Endothelial cell of umbilical vein (primary cell): ENCODE results near the gene MAPK4. TPM values are rescaled to one million over a fixed set of nuclear protein-coding genes. Genes with fewer than 3 reads are reported as not detected.

Experiments
- BruUV-seq: library from RNA; stranded (reverse); fragments of 400-500 nt; replicated peaks from 2 replicates; lab custom pipeline; 2021; lab: Mats Ljungman, UMichigan
- CTCF ChIA-PET: fragments of 300-600, 350-600 bp; sonication (Branson Sonifier 250); formaldehyde crosslinking; loops from one replicate; lab custom pipeline; 2021; ENCODE audit warnings: antibody characterized with exemption, inconsistent platforms; lab: Charles Lee
- POLR2A ChIA-PET: fragments of 300-600, 350-600 bp; sonication (Branson Sonifier 250); formaldehyde crosslinking; loops from one replicate; lab custom pipeline; 2021; ENCODE audit warnings: antibody characterized with exemption, inconsistent platforms; lab: Charles Lee
- DNase-seq: peaks from one replicate; pipeline ENCODE4 v3.0.0-alpha.2; 2011; ENCODE audit warnings: low read depth, low spot score
- FAIRE-seq: peaks from 2 replicates; lab custom pipeline; 2011; peaks lifted over from hg19 to GRCh38; lab: Jason Lieb, UNC
- H2AFZ ChIP-seq: 2 replicates; pipeline ENCODE4 v1.6.0; 2012; ENCODE audit warnings: low read depth, low read length, control low read depth, inconsistent platforms
- H3K27ac ChIP-seq: 2 replicates; pipeline ENCODE4 v1.5.1; 2011; ENCODE audit warnings: low read depth, mild to moderate bottlenecking, control low read depth, low read length, moderate library complexity; ENCODE audit not compliant: insufficient read depth
- H3K27me3 ChIP-seq, 2 experiments: 2 replicates each; pipeline versions ENCODE4 v1.6.0 to v1.6.1; 2011; ENCODE audit warnings: low read length in 2 of 2, mixed read lengths in 1 of 2; ENCODE audit not compliant: control insufficient read depth in 2 of 2, insufficient read depth in 2 of 2
- H3K36me3 ChIP-seq, 2 experiments: 2 replicates in 1 of 2; 3 replicates in 1 of 2; pipeline ENCODE4 v1.5.1; 2011; ENCODE audit warnings: low read length in 2 of 2, mild to moderate bottlenecking in 1 of 2, moderate library complexity in 1 of 2; ENCODE audit not compliant: control insufficient read depth in 2 of 2, insufficient read depth in 2 of 2; ENCODE audit errors: extremely low read depth in 1 of 2
- H3K4me1 ChIP-seq: 3 replicates; pipeline ENCODE4 v1.5.1; 2011; ENCODE audit warnings: mild to moderate bottlenecking, low read length; ENCODE audit not compliant: control insufficient read depth, insufficient read depth; ENCODE audit errors: extremely low read depth
- H3K4me2 ChIP-seq: 2 replicates; pipeline ENCODE4 v1.6.1; 2011; ENCODE audit warnings: low read length, control low read depth, mixed read lengths; ENCODE audit not compliant: insufficient read depth
- H3K4me3 ChIP-seq, 3 experiments: fragments of 200-600 bp in 1 of 3; sonication (generic), shearing (Covaris generic) in 1 of 3; replicated peaks in 1 of 3; 2 replicates each; pipeline ENCODE4 v1.5.1; 2011 to 2016; ENCODE audit warnings: control low read depth in 3 of 3, low read length in 3 of 3, mild to moderate bottlenecking in 2 of 3, inconsistent platforms in 1 of 3, low read depth in 1 of 3, moderate library complexity in 1 of 3; ENCODE audit not compliant: insufficient read depth in 1 of 3
- H3K79me2 ChIP-seq: 2 replicates; pipeline ENCODE4 v1.6.0; 2012; ENCODE audit warnings: low read length, inconsistent platforms; ENCODE audit not compliant: control insufficient read depth, insufficient read depth
- H3K9ac ChIP-seq: replicated peaks from 2 replicates; pipeline ENCODE3; 2011; ENCODE audit warnings: low read length, control low read depth; ENCODE audit not compliant: insufficient read depth; ENCODE audit errors: extremely low read depth
- H3K9me1 ChIP-seq: replicated peaks from 3 replicates; pipeline ENCODE4 v1.6.0; 2011; ENCODE audit warnings: mild to moderate bottlenecking, low read length; ENCODE audit not compliant: control insufficient read depth, insufficient read depth; ENCODE audit errors: extremely low read depth
- H3K9me3 ChIP-seq: replicated peaks from 2 replicates; pipeline ENCODE4 v1.5.1; 2012; ENCODE audit warnings: low read length, inconsistent platforms; ENCODE audit not compliant: control insufficient read depth, insufficient read depth
- H4K20me1 ChIP-seq: replicated peaks from 2 replicates; pipeline ENCODE3; 2011; ENCODE audit warnings: mild to moderate bottlenecking, low read length; ENCODE audit not compliant: control insufficient read depth, insufficient read depth; ENCODE audit errors: extremely low read depth
- CTCF ChIP-seq, 2 donors: IDR thresholded peaks; 1 replicate in 1 of 2; 2 replicates in 1 of 2; pipeline ENCODE4 v1.5.1; 2011; ENCODE audit warnings: low read length in 2 of 2, mild to moderate bottlenecking in 2 of 2, moderate library complexity in 2 of 2, control low read depth in 1 of 2, inconsistent platforms in 1 of 2, low read depth in 1 of 2; ENCODE audit not compliant: insufficient read depth in 1 of 2; ENCODE audit errors: extremely low read depth in 1 of 2
- EZH2 ChIP-seq: IDR thresholded peaks from 2 replicates; pipeline ENCODE4 v1.6.1; 2012; ENCODE audit warnings: borderline replicate concordance, low read depth, mild to moderate bottlenecking, moderate library complexity, low read length, inconsistent platforms; ENCODE audit not compliant: severe bottlenecking
- FOS ChIP-seq: IDR thresholded peaks from 2 replicates; pipeline ENCODE4 v1.6.1; 2011; ENCODE audit warnings: mild to moderate bottlenecking, low read length, moderate library complexity, borderline replicate concordance; ENCODE audit not compliant: insufficient read depth
- GATA2 ChIP-seq: IDR thresholded peaks from 2 replicates; pipeline ENCODE4 v1.7.0; 2011; ENCODE audit warnings: low read depth, mild to moderate bottlenecking, moderate library complexity, mixed read lengths, low read length; ENCODE audit not compliant: insufficient read length, insufficient read depth
- JUN ChIP-seq: IDR thresholded peaks from 2 replicates; pipeline ENCODE4 v1.6.1; 2011; ENCODE audit warnings: borderline replicate concordance, low read depth; ENCODE audit not compliant: insufficient read length, insufficient read depth
- MYC ChIP-seq: IDR thresholded peaks from one replicate; pipeline ENCODE4 v1.6.1; 2011; ENCODE audit warnings: mild to moderate bottlenecking, low read depth, low read length
- POLR2A ChIP-seq: IDR thresholded peaks from 2 replicates; pipeline ENCODE4 v1.6.1; 2012; ENCODE audit warnings: low read depth, mild to moderate bottlenecking, control low read depth, low read length
- POLR2AphosphoS5 ChIP-seq: IDR thresholded peaks from 2 replicates; pipeline ENCODE4 v1.6.1; 2012; ENCODE audit warnings: low read depth, mild to moderate bottlenecking, control low read depth, low read length, moderate library complexity; ENCODE audit not compliant: insufficient read depth
- dilution Hi-C: fragments of 300-500 bp; cut with MboI; formaldehyde crosslinking; loops from one replicate; pipeline ENCODE4 v1.15.0; 2019; ENCODE audit warnings: low sequenced_read_pairs; ENCODE audit not compliant: extremely low pct_ligation_motif_present
- intact Hi-C: fragments of 100-400 bp; cut with micrococcal nuclease; formaldehyde crosslinking; loops from one replicate; pipeline ENCODE4 v1.10.0; 2022
- polyA plus RNA-seq, 4 experiments: library from polyadenylated mRNA; depleted of rRNA in 3 of 4; stranded (reverse) in 3 of 4; unstranded in 1 of 4; fragments of >200 nt; gene quantifications; 2 replicates each; pipeline versions ENCODE4 v1.2.1 to v1.2.3, GENCODE V29; 2011 to 2012; ENCODE audit warnings: missing spikeins in 1 of 4
- total RNA-seq: library from RNA; stranded (reverse); gene quantifications from 2 replicates; pipeline ENCODE4 v1.2.3, GENCODE V29; 2021
- TF ChIP-seq, protein P1 (sequence below): IDR thresholded peaks from 2 replicates; pipeline ENCODE4 v1.6.1; 2011; ENCODE audit not compliant: insufficient read depth, insufficient read length

Gene MAPK4
- total and polyA plus RNA-seq, 2 donors (not counting 3 experiments of a cell fraction or from before 2014, with no cell fraction given): not detected

GRCh38 chr18:50644807-50645206 is 84.9 kb downstream of the MAPK4 start:
- Histone ChIP-seq H3K9me1 (no peaks in the 10 kb centered on the region), H3K27me3 (no peaks in the 10 kb centered on the region), H3K9me3 (no peaks in the 10 kb centered on the region), H3K4me2 (no peak overlapping the region), H4K20me1 (no peaks in the 10 kb centered on the region), H3K9ac (no peak overlapping the region), H3K4me3 (no peak overlapping the region), H3K36me3 (no peaks in the 10 kb centered on the region), H3K27ac (no peak overlapping the region), H2AFZ (no peak overlapping the region), H3K4me1 (no peaks in the 10 kb centered on the region), H3K79me2 (no peaks in the 10 kb centered on the region)
- DNase-seq (no peak), FAIRE-seq (no peak)
- intact Hi-C loops (no loop called here), dilution Hi-C loops (no loop called here)
- BruUV-seq: no TSS peak
- ChIA-PET CTCF (no interaction called here), POLR2A (no interaction called here)
- TF ChIP-seq EZH2 (no peak), JUN (no peak), GATA2 (no peak), CTCF (IDR thresholded peaks at IDR 0.05; ENCODE audit: extremely low read depth in 1 of 2, insufficient read depth in 1 of 2, low read depth in 1 of 2, low read length in 2 of 2) (no peak), FOS (no peak), POLR2AphosphoS5 (no peak), MYC (no peak), POLR2A (no peak)
- TF ChIP-seq, protein P1, sequence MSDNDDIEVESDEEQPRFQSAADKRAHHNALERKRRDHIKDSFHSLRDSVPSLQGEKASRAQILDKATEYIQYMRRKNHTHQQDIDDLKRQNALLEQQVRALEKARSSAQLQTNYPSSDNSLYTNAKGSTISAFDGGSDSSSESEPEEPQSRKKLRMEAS: no peak
